CMK (cell line): ENCODE data around the gene SPTBN5.

ENCODE experiments used
- DNase-seq: peaks from one replicate; pipeline ENCODE4 v3.0.0-alpha.2; 2010; ENCODE audit warnings: low read depth

The SPTBN5 gene

GRCh38 chr15:41804916-41805666 lies 88.8 kb downstream of the SPTBN5 start:
- DNase-seq: no peak

GRCh38 chr15:41804361-41804760 lies 89.5 kb downstream of the SPTBN5 start:
- no peak for DNase-seq

DNA sequence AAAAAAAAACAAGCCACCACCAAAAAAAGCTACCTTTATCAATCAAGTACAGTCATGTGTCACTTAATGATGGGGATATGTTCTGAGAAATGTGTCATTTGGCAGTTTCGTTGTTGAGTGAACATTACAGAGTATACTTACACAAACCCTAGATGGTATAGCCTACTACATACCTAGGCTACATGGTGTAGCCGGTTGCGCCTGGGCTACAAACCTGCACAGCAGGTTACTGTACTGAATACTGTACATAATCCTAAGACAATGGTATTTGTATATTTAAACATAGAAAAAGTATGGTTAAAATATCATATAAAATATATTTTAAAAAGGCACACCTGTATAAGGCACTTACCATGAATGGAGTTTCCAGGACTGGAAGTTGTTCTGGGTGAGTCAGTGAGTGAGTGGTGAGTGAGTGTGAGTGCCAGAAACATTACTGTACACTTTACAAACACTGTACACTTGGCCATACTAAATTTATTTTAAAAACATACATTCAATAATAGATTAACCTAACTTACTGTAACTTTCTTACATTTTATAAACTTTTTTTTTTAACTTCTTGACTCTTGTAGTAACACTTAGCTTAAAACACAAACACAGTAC lies 91.9 kb downstream of the SPTBN5 start:
- no peak for DNase-seq

DNA sequence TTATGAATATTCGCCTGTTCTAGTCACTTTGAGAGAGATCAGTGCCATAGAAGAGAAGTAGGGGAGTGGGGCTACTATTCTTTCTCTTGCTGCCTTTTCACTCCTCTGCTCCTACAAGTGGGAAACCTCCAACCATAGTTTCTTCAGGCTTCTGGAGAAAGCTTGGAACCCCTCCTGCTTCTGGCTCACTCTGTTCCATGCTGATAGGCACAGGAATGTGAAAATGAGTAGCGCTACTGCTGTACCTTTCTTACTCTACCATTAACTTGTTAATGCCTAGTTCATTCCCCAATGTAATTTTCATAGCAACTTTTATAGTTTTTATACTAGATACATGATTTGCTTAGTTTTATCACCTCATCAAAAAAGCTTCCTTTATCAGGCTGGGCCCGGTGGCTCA lies 92.7 kb downstream of the SPTBN5 start:
- no peak for DNase-seq

GRCh38 chr15:41799488-41799805 lies 94.4 kb downstream of the SPTBN5 start:
- no peak for DNase-seq

- DNase-seq: no peak
These were observed 95.0 kb downstream of the SPTBN5 start for GRCh38 chr15:41798607-41799487.
